ENCODE results near the gene NCKAP5.

- TF ChIP-seq CTCF (IDR thresholded peaks at IDR 0.05): no peak
- TF ChIP-seq EP300 (IDR thresholded peaks at IDR 0.05): no peak
- no peak for TF ChIP-seq POLR2A (IDR thresholded peaks at IDR 0.05)
Observed at GRCh38 chr2:133333181-133333580, 235.1 kb downstream of the NCKAP5 start.

All from ovary (tissue), 3 donors.